ENCODE results near the gene SPATS2L.

DNA sequence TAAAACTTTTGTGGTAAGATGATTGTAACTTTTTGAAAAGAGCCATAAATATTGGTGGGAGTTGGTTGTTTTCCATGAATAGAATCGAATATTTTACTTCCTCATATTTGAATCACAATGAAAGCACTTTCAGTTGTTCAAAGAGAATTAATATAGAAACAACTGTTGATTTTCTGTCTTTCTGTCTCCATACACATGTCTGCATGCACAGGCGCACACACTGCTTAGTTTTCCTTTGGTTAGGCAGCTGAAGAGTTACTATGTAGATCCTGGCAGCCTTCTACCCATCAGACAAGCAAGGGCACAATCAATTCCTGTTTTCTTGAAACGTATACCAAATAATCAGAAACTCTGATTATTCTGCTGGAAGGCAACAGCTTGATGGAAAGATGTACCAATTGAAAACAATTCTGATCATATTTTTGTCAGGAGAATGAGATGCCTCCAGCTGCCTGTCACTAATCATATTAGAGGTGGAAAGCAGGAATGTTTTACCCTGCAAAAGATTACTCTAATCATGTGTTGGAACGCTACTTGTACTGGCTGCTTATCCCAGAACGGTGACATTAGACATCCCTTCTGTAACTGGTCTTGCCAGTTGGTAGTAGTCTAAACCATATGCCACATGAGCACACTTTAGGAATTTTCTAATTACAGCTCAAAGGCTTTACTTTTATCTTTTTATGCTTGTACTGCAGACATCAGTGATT, 24.0 kb downstream of the SPATS2L start:
- TF ChIP-seq CTCF (IDR thresholded peaks at IDR 0.05) (no peak), EZH2 (IDR thresholded peaks at IDR 0.05; ENCODE audit: borderline replicate concordance, insufficient read depth, low read depth, low read length, poor library complexity, severe bottlenecking) (no peak)
